GM12801 (cell line): ENCODE data around the gene CHRM2.

Source experiments
- TF ChIP-seq, protein P1 (sequence below): IDR thresholded peaks from one replicate; pipeline ENCODE4 v1.5.1; 2011; ENCODE audit warnings: control low read depth; ENCODE audit not compliant: insufficient read length; ENCODE audit errors: extremely low read depth

Gene CHRM2

DNA sequence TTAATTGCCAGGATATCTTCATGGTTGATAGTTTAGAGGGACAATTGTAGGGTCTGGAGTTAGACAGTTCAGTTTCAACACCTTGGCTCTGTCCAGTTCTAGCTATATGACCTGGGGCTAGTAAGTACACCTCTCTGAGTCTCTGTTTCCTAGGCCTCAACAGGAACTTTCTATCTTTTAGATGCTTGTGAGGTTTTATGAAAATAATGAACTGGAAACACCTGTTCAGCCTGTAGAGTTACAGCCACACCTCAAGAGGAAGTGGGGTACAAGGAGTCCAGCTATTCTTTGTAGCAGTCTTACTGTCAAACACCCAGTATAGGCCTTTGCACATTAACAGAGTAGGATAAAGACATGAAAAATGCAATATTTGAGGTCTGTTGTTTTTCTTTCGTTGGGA lies 73.4 kb downstream of the CHRM2 start:
- TF ChIP-seq, protein P1, sequence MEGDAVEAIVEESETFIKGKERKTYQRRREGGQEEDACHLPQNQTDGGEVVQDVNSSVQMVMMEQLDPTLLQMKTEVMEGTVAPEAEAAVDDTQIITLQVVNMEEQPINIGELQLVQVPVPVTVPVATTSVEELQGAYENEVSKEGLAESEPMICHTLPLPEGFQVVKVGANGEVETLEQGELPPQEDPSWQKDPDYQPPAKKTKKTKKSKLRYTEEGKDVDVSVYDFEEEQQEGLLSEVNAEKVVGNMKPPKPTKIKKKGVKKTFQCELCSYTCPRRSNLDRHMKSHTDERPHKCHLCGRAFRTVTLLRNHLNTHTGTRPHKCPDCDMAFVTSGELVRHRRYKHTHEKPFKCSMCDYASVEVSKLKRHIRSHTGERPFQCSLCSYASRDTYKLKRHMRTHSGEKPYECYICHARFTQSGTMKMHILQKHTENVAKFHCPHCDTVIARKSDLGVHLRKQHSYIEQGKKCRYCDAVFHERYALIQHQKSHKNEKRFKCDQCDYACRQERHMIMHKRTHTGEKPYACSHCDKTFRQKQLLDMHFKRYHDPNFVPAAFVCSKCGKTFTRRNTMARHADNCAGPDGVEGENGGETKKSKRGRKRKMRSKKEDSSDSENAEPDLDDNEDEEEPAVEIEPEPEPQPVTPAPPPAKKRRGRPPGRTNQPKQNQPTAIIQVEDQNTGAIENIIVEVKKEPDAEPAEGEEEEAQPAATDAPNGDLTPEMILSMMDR: no peak

- TF ChIP-seq, protein P1: no peak
Measured at GRCh38 chr7:136942401-136942800, 73.9 kb downstream of the CHRM2 start.

- TF ChIP-seq, protein P1: no peak
Measured at GRCh38 chr7:136942994-136943393, 74.5 kb downstream of the CHRM2 start.

DNA sequence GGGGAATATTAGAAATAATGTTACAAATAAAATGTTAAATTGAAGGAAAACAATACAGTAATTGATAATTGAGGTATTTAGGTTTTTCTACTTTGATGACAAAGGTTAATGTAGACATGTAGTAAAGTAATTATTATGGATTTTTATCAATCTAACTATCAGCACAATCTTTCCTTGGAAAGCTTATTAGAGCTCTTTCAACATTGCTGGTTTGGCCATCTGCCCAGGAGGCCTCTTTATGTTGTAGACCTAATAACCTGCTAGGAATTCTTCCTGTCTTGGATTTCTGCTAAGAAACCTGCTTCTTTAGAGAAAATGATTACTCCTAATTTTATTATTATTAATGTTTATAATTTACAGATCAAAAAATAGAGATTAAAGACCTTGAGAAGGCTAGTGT lies 78.9 kb downstream of the CHRM2 start:
- TF ChIP-seq, protein P1: no peak

DNA sequence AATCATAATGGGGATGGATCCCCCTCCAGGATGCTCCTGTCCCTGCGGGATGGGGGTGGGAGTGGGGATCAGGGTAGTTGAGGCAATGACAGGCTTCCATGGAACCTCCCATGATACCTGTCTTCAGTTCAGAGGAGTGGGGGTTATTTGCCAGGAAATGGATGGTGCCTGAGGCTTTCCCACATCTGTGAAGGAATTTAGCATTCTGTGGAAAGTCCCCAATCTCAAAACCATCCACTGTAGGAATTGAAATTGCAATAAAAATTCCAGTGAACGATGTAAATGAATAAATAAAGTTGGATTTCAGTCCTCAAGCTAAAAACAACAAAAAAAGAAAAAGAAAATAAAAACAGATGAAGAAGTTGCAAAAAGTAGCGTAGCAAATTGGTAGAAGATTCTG lies 81.9 kb downstream of the CHRM2 start:
- TF ChIP-seq, protein P1: no peak

DNA sequence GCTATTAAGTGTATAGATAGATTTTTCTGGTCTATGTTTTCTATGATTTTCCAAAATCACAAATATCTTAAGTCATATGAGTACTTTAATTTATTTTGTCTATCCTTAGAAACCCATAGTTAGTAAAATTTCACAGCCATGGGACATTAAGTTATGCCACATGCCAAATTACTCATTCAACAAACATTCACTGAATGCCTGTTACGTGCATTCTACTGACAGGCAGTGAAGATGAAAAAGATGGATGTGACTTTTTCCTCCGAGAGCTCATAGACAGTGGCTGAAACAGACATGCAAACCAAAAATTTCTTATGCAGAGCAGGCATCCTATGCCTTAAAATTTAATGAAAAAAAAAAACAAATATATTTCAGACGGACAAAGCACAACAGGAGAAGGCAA lies 84.9 kb downstream of the CHRM2 start:
- TF ChIP-seq, protein P1: no peak

DNA sequence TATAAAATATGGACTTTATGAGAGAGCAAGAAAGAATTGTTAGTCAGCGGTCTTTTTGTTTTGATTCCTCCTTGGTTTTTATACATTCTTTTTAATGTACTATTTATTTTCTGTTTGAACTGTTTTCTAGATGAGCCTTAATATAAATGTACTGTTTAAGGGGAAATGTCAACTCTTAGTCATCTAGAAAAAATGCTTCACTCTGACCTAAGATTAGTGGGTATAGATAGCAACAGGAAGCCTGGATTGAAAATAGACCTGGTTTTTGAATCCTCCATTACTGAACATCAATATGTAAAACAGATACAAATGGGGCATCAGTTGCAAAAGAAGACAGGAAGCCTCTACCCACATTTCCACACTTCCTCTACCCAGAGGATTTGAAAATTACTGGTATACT lies 87.8 kb downstream of the CHRM2 start:
- TF ChIP-seq, protein P1: no peak

DNA sequence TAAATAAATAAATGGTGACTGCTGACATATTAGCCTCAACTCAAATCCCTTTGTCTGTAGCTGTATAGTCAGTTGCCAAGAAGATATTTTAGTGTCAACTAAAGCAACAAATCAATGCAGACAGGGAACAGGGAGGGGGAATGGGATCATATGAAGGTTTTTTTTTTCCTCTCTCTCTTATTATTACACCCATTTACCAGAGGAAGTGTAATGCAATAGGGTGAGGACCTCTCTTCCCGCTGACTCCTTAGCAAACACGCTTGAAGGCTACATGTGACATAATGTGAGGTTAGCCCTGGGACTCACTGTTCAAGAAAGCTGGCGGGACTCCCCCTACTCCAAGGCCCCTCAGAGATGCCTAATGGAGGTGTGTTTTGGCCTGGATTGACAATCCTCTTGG lies 88.2 kb downstream of the CHRM2 start:
- TF ChIP-seq, protein P1: no peak
